ENCODE results near the gene ZNF717.
"Not testable (repeated sequence)": the region's sequence is repeated elsewhere in the genome, so short reads cannot be mapped to it uniquely, and the experiment has no call there.

ZNF717 gene

DNA sequence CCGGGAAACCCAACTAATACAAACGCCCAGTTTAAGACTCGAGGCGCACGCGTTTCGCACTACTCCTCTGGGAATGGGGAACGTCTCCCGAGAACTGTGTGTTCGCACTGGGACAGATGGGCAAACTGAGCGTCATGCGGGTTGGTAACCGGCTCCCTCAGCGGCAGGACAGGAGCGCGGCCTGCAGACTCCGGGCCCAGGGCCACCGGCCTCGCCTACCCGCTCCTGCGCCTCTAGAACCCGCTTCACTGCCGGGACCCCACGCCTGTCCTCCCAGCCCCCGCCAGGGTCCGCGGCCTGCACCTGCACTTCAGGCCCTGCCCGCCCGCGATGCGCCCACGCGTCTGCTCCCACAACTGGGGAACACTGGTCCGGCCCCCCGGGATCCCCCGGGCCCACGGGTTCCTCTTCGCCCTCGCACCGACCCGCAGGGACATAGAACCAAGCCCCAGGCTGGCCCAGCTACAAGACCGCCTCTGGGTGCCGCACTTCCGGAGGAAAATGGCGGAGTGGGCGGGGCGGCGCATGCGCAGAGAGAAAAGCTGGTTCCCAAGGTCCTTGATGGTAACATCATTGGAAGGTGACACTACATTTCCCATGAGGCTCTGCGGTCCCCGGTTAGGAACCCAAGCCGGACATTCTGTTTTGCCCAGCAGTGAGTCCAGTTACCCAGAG, at the start of gene ZNF717:
Gene ZNF717 (minus strand): TSS at position 469 of the 675 bp plus-strand sequence. CDS start 2,187 bp downstream, outside the sequence.
- not testable (repeated sequence) for DNase-seq

DNA sequence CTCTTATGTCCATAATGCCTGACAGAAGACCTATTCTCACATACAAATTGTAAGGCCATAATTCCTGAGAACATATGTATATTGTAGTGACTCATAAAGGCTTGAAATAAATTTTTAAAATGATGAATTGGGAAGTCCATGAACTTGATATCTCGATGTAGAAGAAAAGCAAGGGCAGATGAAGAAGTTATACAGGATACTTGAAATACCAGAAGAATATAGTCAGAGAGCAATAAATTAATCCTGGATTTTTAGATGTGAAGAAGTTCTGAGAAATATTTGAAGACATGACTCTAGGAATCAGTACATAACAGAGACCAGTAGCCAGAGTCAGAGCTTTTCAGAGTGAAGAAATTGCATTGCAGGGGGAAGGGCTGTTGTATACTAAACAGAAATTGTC, 45.7 kb upstream of the ZNF717 start:
- not testable (repeated sequence) for DNase-seq

DNA sequence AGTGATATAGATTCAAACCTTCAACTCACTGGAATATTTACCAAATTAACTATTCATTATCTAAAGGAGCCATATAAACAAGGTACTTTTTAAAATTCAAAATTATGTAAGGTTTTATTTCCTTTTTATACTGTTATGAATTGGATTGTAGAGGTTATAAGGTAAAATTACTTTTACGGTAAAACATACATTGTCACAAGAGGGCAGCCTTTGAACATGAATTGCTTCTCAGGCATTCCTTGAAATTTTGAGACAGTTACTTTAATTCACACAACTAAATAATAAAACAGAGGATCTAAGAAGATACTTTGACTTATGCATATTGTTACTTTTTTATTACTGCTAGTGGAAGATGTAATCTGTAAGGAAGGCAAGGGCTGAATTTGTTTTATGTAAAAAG, 32.7 kb upstream of the ZNF717 start:
- DNase-seq: not testable (repeated sequence)

DNA sequence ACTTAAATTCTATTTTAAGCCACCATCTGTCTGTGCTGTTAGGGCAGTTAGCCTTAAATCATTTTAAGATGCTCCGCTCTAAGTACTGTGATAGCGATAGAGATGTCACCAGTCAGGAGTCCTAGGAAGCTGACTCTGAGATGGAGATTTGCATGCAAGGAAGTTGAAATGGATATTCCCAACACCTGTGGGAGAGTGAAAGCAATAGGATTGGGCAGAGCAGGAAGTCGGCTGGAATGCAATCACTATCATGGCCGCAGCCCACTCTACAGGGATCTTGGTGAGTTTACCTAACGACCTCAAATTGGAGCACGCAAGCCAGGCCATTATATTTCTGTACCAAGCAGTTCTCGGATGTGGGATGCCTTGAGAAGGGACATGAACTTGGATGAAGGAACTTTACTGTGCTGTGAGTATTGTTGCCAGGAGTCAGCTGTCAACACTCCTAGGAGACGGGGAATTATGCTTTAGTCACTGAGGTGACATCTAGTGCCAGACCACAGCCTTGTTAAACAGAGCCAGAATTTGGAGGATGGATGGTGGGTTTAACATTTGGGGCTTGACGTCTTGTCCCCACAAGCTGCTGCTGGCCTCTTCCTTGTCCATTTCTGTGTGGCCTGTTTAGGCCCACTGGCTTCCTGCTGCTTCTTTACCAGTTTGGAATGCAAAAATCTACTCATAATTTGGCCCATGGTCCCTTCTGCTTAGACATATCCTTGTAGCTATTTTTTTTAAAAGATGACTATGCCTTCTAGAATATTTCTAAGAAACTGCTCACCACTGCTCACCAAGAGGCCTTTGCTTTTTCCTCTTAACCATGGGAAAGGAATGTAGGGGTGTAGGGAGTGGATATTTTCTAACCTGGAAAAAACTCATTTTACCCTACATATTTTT, 31.2 kb upstream of the ZNF717 start:
- DNase-seq: not testable (repeated sequence)

DNA sequence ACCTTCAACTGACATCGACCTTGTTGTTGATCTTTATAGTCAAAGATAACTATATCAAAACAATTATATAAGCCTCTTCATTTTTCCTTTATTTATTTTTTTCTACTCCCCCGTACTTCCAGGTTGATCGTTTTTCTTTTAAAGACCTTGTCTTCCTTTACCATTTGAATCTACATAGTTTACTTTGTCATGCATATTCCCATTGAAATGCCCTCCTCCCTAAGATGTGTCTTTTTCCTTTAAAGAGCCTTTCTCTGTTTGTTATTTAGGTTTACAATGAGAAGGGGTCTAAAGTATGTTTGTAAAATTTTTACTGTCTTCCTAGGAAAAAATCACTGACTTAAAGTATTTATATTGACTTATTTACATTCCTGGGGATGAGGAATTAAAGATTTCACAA, 29.4 kb upstream of the ZNF717 start:
- no peak for DNase-seq

DNA sequence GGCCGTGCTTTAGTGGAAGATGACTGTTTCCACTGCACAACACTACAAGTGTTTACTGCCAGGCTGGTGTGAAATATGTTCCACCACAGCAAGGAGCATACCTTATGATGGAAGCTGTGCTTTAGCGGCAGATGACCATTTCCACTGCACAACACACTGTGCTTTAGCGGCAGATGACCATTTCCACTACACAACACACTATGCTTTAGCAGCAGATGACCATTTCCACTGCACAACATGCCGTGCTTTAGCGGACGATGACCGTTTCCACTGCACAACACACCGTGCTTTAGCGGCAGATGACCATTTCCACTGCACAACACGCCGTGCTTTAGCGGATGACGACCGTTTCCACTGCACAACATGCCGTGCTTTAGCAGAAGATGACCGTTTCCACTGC, 2.8 kb downstream of the ZNF717 start:
- DNase-seq: no peak

DNA sequence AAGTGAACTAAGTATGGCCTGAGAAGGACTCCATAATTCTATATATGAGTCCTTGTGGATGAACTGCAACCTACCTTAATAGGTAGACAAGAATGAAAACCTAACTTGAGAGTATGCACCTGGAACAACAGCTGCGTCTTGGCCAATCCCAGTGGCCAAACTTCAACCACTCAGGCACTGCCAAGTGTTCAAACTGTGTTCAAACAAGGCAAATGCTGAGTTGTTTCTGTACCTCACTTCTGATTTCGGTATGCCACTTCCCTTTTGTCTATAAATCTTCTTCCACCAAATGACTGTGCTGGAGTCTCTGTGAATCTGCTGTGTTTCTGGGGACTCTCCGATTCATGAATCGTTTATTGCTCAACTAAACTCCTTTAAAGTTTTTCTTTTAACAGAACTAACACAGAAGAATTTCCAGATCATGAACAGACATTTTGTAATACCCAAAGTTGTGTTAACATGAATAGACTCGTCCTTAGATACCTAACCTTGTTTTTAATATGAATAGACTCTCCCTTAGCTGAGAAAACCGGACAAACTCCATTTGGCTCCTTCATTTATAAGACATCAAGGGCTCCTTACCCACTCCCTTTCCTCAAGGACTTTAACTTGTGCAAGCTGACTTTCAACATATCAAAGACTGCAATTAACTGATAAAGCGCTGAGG, 4.1 kb downstream of the ZNF717 start:
- DNase-seq: no peak

DNA sequence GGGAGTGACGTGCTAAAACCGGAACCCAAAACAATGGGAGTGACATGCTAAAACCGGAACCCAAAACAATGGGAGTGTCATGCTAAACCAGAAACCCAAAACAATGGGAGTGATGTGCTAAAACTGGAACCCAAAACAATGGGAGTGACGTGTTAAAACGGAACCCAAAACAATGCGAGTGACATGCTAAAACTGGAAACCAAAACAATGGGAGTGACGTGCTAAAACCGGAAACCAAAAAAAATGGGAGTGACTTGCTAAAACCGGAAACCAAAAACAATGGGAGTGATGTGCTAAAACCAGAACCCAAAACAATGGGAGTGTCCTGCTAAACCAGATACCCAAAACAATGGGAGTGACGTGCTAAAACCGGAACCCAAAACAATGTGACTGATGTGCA, 7.6 kb downstream of the ZNF717 start:
- DNase-seq: not testable (repeated sequence)

DNA sequence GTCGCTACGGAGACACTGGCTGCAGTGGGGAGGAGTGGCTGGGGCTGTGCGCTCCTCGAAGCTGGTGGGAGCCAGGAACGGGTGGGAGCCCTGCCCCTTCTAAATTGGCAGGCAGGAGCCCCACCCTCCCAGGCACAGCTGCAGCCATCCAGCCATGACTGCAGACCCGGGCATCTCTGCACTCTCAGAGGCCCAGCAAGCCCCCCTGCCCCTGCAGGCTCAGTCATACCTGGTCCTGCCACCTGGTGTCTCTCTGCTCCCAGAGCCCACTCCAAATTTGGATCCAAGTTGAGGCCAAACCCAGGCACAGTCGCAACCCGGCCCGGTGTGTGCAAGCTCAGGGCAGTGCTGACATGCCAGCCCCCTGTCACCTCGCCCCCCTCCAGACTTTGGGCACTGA, 13.7 kb downstream of the ZNF717 start:
- DNase-seq: not testable (repeated sequence)

DNA sequence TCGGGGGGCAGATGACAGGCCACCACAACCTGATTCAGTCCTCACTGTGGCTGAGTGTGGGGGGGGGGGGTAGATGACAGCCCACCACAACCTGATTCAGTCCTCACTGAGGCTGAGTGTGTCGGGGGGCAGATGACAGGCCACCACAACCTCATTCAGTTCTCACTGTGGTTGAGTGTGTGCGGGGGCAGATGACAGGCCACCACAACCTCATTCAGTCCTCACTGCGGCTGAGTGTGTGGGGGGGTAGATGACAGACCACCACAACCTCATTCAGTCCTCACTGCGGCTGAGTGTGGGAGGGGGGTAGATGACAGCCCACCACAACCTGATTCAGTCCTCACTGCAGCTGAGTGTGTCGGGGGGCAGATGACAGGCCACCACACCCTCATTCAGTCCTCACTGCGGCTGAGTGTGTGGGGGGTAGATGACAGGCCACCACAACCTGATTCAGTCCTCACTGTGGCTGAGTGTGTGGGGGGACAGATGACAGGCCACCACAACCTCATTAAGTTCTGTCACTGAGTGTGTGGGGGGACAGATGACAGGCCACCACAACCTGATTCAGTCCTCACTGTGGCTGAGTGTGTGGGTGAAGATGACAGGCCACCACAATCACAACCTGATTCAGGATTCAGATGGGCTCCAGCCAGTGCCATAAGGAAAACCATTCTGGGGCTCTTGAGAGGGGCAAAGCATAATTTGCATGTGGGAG, 16.9 kb downstream of the ZNF717 start:
- DNase-seq: no peak

DNA sequence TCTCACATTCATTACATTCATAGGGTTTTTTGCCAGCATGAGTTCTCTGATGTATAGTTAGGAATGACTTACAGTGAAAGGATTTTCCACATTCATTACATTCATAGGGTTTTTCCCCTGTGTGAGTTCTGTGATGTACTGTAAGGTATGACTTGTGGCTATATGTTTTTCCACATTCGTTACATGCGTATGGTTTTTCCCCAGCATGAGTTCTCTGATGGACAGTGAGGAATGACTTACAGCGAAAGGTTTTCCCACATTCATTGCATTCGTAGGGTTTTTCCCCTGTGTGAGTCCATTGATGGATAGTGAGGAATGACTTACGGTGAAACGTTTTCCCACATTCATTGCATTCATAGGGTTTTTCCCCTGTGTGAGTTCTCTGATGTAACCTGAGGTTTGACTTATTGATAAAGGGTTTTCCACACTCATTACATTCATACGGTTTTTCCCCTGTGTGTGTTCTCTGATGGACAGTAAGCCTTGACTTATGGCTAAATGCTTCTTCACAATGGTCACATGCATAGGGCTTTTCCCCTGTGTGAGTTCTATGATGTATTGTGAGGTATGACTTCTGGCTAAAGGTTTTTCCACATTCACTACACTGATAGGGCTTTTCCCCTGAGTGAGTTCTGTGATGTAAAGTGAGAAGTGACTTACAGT, 47.4 kb downstream of the ZNF717 start:
- no peak for DNase-seq

DNA sequence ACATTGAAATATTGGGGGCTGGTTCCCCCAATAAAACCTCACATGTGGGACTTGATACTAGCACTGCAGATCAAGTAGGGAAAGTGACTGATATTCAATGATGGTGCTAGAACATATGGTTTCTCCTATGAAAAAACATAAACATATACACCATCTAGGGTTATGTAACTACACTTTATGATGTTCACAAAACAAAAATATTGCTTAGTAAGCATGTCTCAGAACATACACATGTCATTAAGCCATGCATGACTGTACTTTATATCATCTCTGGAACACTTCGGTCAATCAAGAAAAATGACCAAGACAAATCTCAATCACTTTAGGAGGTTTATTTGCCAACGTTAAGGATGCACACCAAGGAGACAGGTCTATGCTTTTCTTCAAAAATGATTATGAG, 57.4 kb downstream of the ZNF717 start:
- DNase-seq: no peak

DNA sequence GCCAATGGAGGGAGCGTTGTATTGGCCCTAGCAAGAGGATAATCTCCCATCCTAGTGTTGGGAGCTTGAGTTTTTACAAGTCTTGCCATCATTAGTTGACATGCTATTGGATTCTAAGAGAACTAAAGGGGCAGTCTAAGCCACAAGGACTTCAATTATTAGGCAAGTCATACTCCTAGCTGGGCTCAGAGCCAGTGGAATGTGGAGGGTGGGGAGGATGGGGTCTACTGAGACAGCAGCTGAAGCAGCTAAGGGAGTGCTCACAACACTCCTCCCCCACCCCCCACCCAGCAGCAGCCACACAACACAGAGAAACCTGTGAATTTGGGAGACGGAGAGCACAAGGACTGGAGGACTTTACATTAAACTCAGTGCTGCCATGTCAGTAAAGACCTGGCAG, 93.3 kb downstream of the ZNF717 start:
- DNase-seq: no peak

DNA sequence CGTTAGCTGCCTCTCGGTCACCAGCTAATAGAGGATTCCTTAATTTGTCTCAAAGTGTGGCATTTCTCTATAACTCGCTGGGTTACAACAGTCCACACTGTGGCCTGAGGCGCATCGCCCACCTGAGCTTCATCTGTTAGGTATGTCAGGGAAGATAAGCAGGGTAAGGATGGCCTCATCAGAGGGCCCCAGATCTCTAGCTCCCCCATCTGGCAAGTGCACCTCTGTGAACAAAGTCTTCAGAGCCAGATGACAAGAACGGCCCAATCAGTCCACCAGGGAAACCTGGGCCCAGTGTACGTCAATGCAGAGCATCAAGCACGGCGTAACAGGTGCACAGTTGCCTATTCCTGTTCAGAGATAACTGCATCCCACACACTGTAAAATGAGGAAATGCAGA, 98.0 kb downstream of the ZNF717 start:
- no peak for DNase-seq

All from DMS79 (cell line).